Measurements from ENCODE around the gene HSPB8. TPM values are rescaled to one million over a fixed set of nuclear protein-coding genes. Genes with fewer than 3 reads are reported as not detected.

HSPB8 gene
- total and polyA plus RNA-seq, 7 donors: 398 to 1,629 (median 940) TPM

GRCh38 chr12:119177724-119178380 is 879 bp upstream of the HSPB8 start:
- peak overlapping the region; percentile 58 for H3K4me3 ChIP-seq

DNA sequence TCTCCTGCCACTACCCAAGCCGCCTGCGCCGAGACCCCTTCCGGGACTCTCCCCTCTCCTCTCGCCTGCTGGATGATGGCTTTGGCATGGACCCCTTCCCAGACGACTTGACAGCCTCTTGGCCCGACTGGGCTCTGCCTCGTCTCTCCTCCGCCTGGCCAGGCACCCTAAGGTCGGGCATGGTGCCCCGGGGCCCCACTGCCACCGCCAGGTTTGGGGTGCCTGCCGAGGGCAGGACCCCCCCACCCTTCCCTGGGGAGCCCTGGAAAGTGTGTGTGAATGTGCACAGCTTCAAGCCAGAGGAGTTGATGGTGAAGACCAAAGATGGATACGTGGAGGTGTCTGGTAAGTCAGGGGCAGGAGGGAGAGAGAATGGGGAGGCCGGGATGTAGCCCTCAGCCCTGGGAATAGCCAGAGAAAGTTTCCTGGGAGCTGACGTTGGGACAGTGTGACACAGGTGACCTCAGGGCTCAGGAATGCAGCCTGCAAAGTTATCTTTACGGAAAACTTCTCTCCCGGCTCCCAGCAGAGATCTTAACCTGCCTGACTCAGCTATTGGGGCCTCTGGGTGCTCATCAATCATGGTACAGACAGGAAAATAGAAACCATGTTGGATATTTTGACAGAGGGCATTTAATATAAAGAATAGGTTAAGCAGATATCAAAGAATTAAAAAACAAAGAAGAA is 747 bp downstream of the HSPB8 start:
- no peaks in the 10 kb centered on the region for H3K27me3 ChIP-seq (ENCODE audit: insufficient read depth in 3 of 3, low read length in 2 of 3)
- H3K4me1 ChIP-seq: peaks cover 25% of the 10 kb centered on the region
- ATAC-seq: peak; percentile 6 to 30 (median 18)
- peak overlapping the region; percentile 96 for H3K27ac ChIP-seq
- H3K9me3 ChIP-seq: no peaks in the 10 kb centered on the region
- intact Hi-C loops (cut with DNase I): loop anchor here in 1 of 2 donors (10.0 kb wide), 1 partner anchor 415 kb away; the partner anchor contains the start of gene TMEM233
- DNase-seq: peak in 1 of 2 donors; percentile 35
- peak overlapping the region; percentile 79 for H3K4me3 ChIP-seq
- WGBS, 3 donors: 16 to 18% (median 17%) methylated on average over 18 of the region's 18 CpGs
- H3K36me3 ChIP-seq (ENCODE audit: insufficient read depth in 1 of 2, low read depth in 1 of 2): peaks cover 0 to 43% of the 10 kb centered on the region in 2 donors
- TF ChIP-seq CTCF (IDR thresholded peaks at IDR 0.05): no peak

More at GRCh38 chr12:119177724-119178380, 879 bp upstream of the HSPB8 start:
- ATAC-seq (no peak), DNase-seq (no peak)
- intact Hi-C loops (cut with DNase I): loop anchor here (1.0 to 2.0 kb wide), 2 partner anchors 19 to 20 kb away; no protein-coding TSS in a partner anchor
- Histone ChIP-seq H3K27ac (peak overlapping the region; percentile 96), H3K4me1 (peaks cover 25% of the 10 kb centered on the region), H3K36me3 (ENCODE audit: insufficient read depth in 1 of 2, low read depth in 1 of 2) (peaks cover 0 to 30% of the 10 kb centered on the region in 2 donors), H3K9me3 (no peaks in the 10 kb centered on the region), H3K27me3 (ENCODE audit: insufficient read depth in 3 of 3, low read length in 2 of 3) (no peaks in the 10 kb centered on the region)
- no peak for TF ChIP-seq CTCF (IDR thresholded peaks at IDR 0.05)
- 63 to 83% (median 65%) methylated on average over 15 of the region's 15 CpGs for WGBS, 3 donors

DNA sequence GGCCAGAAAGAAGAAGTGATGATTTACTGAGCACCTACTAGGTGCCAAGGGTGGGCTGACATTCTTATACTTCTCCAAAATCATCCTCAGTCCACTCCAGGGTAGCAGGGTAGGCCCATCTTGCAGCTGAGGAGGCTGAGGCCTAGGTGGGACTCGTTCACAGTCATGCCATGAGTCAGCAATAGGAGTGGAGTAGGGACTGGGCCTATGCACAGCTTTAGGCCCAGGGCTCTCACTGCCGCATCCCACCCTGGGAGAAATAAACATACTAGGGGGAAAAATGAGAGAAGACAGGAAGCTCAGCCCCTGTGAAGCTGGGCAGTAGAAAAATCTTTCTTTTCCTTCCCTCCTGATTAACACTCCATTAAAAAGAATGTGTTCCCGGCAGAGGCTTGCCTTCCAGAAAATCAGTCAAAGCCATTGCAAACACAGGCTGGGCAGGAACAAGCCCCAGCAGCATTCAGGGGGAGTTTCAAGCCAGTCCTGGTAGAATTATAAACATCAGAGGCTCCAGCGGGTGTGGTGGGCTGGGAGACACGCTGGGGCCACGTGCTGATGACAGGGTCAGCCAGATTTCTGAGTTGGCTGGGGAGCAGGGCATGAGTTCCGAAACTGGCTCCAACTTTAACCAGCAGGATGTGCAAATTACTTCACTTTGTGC is 1.8 kb downstream of the HSPB8 start:
- 7 to 16% (median 14%) methylated on average over 7 of the region's 7 CpGs for WGBS, 3 donors
- H3K4me3 ChIP-seq: peak overlapping the region; percentile 79
- no peak for TF ChIP-seq CTCF (IDR thresholded peaks at IDR 0.05)
- H3K27ac ChIP-seq: peak overlapping the region; percentile 96
- peak; percentile 74 to 87 for DNase-seq
- peak in 2 of 4 donors; percentile 25 for ATAC-seq
- no peaks in the 10 kb centered on the region for H3K27me3 ChIP-seq (ENCODE audit: insufficient read depth in 3 of 3, low read length in 2 of 3)
- H3K36me3 ChIP-seq (ENCODE audit: insufficient read depth in 1 of 2, low read depth in 1 of 2): peaks cover 0 to 54% of the 10 kb centered on the region in 2 donors
- no peaks in the 10 kb centered on the region for H3K9me3 ChIP-seq
- peaks cover 26% of the 10 kb centered on the region for H3K4me1 ChIP-seq
- intact Hi-C loops (cut with DNase I): loop anchor here in 1 of 2 donors (10.0 kb wide), 1 partner anchor 414 kb away; the partner anchor contains the start of gene TMEM233

DNA sequence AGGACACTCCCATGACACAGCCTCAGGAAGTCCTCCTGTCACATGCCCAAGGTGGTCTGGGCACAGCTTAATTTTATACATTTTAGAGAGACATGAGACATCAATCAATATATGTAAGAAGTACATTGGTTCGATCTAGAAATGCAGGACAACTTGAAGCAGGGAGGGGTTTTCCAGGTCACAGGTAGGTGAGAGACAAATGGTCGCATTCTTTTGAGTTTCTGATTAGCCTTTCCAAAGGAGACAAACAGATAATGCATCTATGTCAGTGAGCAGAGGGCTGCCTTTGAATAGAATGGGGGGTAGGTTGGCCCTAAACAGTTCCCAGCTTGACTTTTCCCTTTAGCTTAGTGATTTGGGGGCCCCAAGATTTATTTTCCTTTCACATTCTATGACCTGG is 2.5 kb downstream of the HSPB8 start:
- no peak for DNase-seq
- Histone ChIP-seq H3K27me3 (ENCODE audit: insufficient read depth in 3 of 3, low read length in 2 of 3) (no peaks in the 10 kb centered on the region), H3K4me1 (peaks cover 30% of the 10 kb centered on the region), H3K36me3 (ENCODE audit: insufficient read depth in 1 of 2, low read depth in 1 of 2) (peaks cover 0 to 61% of the 10 kb centered on the region in 2 donors), H3K27ac (peak overlapping the region; percentile 96), H3K4me3 (peak overlapping the region; percentile 79), H3K9me3 (no peaks in the 10 kb centered on the region)
- ATAC-seq: no peak
- no peak for TF ChIP-seq CTCF (IDR thresholded peaks at IDR 0.05)
- WGBS, 3 donors: 24 to 48% (median 38%) methylated on average over 2 of the region's 2 CpGs
- intact Hi-C loops (cut with DNase I): loop anchor here in 1 of 2 donors (10.0 kb wide), 1 partner anchor 414 kb away; the partner anchor contains the start of gene TMEM233
